Vagina (tissue), 2 donors: ENCODE data around the gene PPIP5K1.
"Not testable (repeated sequence)": the region's sequence is repeated elsewhere in the genome, so short reads cannot be mapped to it uniquely, and the experiment has no call there.

Source experiments
- POLR2A ChIP-seq, 2 donors: fragments of 450-650 bp; IDR thresholded peaks; one replicate each; pipeline ENCODE4 v1.6.1; 2017; ENCODE audit warnings: antibody characterized with exemption in 2 of 2, mild to moderate bottlenecking in 2 of 2, moderate library complexity in 2 of 2
- POLR2AphosphoS5 ChIP-seq, 2 donors: sonication (generic); formaldehyde crosslinking; IDR thresholded peaks; one replicate each; pipeline ENCODE4 v1.9.0; 2017; ENCODE audit warnings: antibody characterized with exemption in 2 of 2, mild to moderate bottlenecking in 2 of 2, low read depth in 1 of 2; ENCODE audit not compliant: insufficient read depth in 1 of 2
- TF ChIP-seq, protein P1 (sequence below), 3 experiments: fragments of 450-650 bp in 2 of 3; fragments of 200-600 bp in 1 of 3; sonication (generic) in 1 of 3; IDR thresholded peaks; one replicate each; pipeline ENCODE4 v1.5.1; 2017 to 2019; ENCODE audit warnings: antibody characterized with exemption in 3 of 3, mild to moderate bottlenecking in 2 of 3, moderate library complexity in 2 of 3

DNA sequence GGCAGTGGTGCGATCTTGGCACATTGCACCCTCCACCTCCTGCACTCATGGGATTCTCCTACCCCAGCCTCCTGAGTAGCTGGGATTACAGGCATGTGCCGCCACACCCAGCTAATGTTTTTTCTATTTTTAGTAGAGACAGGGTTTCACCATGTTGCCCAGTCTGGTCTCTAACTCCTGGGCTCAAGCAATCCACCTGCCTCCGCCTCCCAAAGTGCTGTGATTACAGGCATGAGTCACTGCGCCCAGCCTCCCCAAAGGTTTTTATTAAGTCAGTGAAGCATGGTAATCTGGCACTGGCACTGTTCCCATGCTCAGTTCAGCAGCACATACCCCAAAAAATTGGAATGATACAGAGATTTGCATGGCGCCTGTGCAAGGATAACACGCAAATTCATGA lies 12.2 kb upstream of the PPIP5K1 start:
- TF ChIP-seq, protein P1, sequence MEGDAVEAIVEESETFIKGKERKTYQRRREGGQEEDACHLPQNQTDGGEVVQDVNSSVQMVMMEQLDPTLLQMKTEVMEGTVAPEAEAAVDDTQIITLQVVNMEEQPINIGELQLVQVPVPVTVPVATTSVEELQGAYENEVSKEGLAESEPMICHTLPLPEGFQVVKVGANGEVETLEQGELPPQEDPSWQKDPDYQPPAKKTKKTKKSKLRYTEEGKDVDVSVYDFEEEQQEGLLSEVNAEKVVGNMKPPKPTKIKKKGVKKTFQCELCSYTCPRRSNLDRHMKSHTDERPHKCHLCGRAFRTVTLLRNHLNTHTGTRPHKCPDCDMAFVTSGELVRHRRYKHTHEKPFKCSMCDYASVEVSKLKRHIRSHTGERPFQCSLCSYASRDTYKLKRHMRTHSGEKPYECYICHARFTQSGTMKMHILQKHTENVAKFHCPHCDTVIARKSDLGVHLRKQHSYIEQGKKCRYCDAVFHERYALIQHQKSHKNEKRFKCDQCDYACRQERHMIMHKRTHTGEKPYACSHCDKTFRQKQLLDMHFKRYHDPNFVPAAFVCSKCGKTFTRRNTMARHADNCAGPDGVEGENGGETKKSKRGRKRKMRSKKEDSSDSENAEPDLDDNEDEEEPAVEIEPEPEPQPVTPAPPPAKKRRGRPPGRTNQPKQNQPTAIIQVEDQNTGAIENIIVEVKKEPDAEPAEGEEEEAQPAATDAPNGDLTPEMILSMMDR (IDR thresholded peaks at IDR 0.05): not testable (repeated sequence)
- TF ChIP-seq POLR2A (IDR thresholded peaks at IDR 0.05); POLR2AphosphoS5 (IDR thresholded peaks at IDR 0.05; ENCODE audit: insufficient read depth in 1 of 2, low read depth in 1 of 2): not testable (repeated sequence)
